ENCODE results near the gene RSBN1L.

The RSBN1L gene

DNA sequence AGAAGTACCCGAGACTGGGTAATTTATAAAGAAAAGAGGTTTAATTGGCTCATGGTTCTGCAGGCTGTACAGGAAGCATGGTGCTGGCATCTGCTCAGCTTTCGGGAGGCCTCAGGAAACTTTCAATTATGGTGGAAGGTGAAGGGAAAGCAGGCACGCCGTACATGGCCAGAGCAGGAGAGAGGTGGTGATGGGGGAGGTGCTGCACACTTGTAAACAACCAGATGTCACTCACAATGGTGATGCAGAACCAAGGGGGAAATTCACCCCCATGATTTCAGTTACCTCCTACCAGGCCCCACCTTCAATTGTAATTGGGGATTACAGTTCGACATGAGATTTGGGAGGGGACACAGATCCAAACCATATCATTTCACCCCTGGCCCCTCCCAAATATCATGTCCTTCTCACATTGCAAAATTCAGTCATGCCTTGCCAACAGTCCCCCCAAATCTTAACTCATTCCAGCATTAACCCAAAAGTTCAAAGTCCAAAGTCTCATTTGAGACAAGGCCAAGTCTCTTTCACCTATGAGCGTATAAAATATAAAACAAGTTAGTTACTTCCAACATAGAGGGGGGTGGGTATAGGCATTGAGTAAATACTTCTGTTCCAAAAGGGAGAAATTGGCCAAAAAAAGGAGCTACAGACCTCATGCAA, 50.0 kb downstream of the RSBN1L start:
- Histone ChIP-seq H3K9ac (ENCODE audit: low read depth, low read length, poor library complexity) (no peak overlapping the region), H2AFZ (ENCODE audit: low read length) (no peak overlapping the region), H3K14ac (ENCODE audit: low read length) (no peak overlapping the region), H3K4me1 (ENCODE audit: control insufficient read depth in 2 of 2, insufficient read depth in 1 of 2, low read depth in 1 of 2, low read length in 2 of 2) (no peaks in the 10 kb centered on the region), H3K9me3 (replicated peaks in 1 of 2; ENCODE audit: control insufficient read depth in 2 of 2, insufficient read depth in 1 of 2, low read depth in 1 of 2, low read length in 2 of 2) (no peaks in the 10 kb centered on the region), H2BK15ac (ENCODE audit: low read length) (no peak overlapping the region), H2AK5ac (ENCODE audit: low read depth, low read length) (no peak overlapping the region), H4K91ac (ENCODE audit: low read depth, low read length, poor library complexity) (no peak overlapping the region), H2BK12ac (ENCODE audit: low read length) (no peak overlapping the region), H3K4me3 (ENCODE audit: low read length in 2 of 2) (no peak overlapping the region), H2BK120ac (ENCODE audit: low read depth, low read length) (no peak overlapping the region), H3K4me2 (ENCODE audit: insufficient read depth, low read length, poor library complexity, severe bottlenecking) (no peak overlapping the region), H3K36me3 (replicated peaks in 1 of 2; ENCODE audit: control insufficient read depth in 2 of 2, insufficient read depth in 2 of 2, low read length in 2 of 2) (peaks cover 0 to 35% of the 10 kb centered on the region in 2 donors), H3K27me3 (ENCODE audit: control insufficient read depth in 3 of 3, insufficient read depth in 3 of 3, low read depth in 1 of 3, low read length in 3 of 3) (no peaks in the 10 kb centered on the region), H2BK5ac (ENCODE audit: low read length) (no peak overlapping the region), H4K8ac (ENCODE audit: low read depth, low read length) (no peak overlapping the region), H3K4ac (ENCODE audit: low read length) (no peak overlapping the region), H3K18ac (ENCODE audit: low read length) (no peak overlapping the region), H3K79me1 (ENCODE audit: low read depth, low read length) (peaks cover 2% of the 10 kb centered on the region), H3K23ac (ENCODE audit: low read depth, low read length, poor library complexity) (no peak overlapping the region), H3K27ac (replicated peaks; ENCODE audit: low read length) (no peak overlapping the region)
- WGBS, 2 donors (ENCODE audit: extremely low coverage in 2 of 2, insufficient read length in 2 of 2, insufficient replicate concordance in 1 of 2) = no CpG with 5 or more reads among the region's 6 CpGs
- no peak for DNase-seq (ENCODE audit: low spot score)

DNA sequence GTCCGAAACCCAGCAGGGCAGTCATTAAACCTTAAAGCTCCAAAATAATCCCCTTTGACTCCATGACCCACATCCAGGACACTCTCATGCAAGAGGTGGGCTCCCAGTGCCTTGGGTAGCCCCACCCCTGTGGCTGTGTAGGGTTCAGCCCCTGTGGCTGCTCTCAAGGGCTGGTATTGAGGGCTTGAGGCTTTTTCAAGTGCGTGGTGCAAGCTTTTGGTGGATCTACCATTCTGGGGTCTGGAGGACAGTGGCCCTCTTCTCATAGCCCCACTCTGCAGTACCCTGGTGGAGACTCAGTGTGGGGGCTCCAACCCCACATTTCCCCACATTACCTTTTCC, 50.5 kb downstream of the RSBN1L start:
- no peak overlapping the region for H3K18ac ChIP-seq (ENCODE audit: low read length)
- no peak overlapping the region for H3K4me2 ChIP-seq (ENCODE audit: insufficient read depth, low read length, poor library complexity, severe bottlenecking)
- H2AFZ ChIP-seq (ENCODE audit: low read length) = no peak overlapping the region
- H3K9me3 ChIP-seq (replicated peaks in 1 of 2; ENCODE audit: control insufficient read depth in 2 of 2, insufficient read depth in 1 of 2, low read depth in 1 of 2, low read length in 2 of 2) = no peaks in the 10 kb centered on the region
- H2AK5ac ChIP-seq (ENCODE audit: low read depth, low read length) = no peak overlapping the region
- H4K91ac ChIP-seq (ENCODE audit: low read depth, low read length, poor library complexity) = no peak overlapping the region
- H3K36me3 ChIP-seq (replicated peaks in 1 of 2; ENCODE audit: control insufficient read depth in 2 of 2, insufficient read depth in 2 of 2, low read length in 2 of 2) = peaks cover 0 to 40% of the 10 kb centered on the region in 2 donors
- H3K4me1 ChIP-seq (ENCODE audit: control insufficient read depth in 2 of 2, insufficient read depth in 1 of 2, low read depth in 1 of 2, low read length in 2 of 2) = no peaks in the 10 kb centered on the region
- H3K4ac ChIP-seq (ENCODE audit: low read length) = no peak overlapping the region
- no peak overlapping the region for H3K23ac ChIP-seq (ENCODE audit: low read depth, low read length, poor library complexity)
- H2BK120ac ChIP-seq (ENCODE audit: low read depth, low read length) = no peak overlapping the region
- no peak overlapping the region for H3K14ac ChIP-seq (ENCODE audit: low read length)
- H3K27me3 ChIP-seq (ENCODE audit: control insufficient read depth in 3 of 3, insufficient read depth in 3 of 3, low read depth in 1 of 3, low read length in 3 of 3) = no peaks in the 10 kb centered on the region
- no peak overlapping the region for H4K8ac ChIP-seq (ENCODE audit: low read depth, low read length)
- H3K79me1 ChIP-seq (ENCODE audit: low read depth, low read length) = peaks cover 2% of the 10 kb centered on the region
- H2BK12ac ChIP-seq (ENCODE audit: low read length) = no peak overlapping the region
- H2BK15ac ChIP-seq (ENCODE audit: low read length) = no peak overlapping the region
- H3K27ac ChIP-seq (replicated peaks; ENCODE audit: low read length) = no peak overlapping the region
- no peak for DNase-seq (ENCODE audit: low spot score)
- H3K9ac ChIP-seq (ENCODE audit: low read depth, low read length, poor library complexity) = no peak overlapping the region
- no peak overlapping the region for H3K4me3 ChIP-seq (ENCODE audit: low read length in 2 of 2)
- no peak overlapping the region for H2BK5ac ChIP-seq (ENCODE audit: low read length)
- WGBS, 2 donors (ENCODE audit: extremely low coverage in 2 of 2, insufficient read length in 2 of 2, insufficient replicate concordance in 1 of 2) = no CpG with 5 or more reads among the region's 2 CpGs

DNA sequence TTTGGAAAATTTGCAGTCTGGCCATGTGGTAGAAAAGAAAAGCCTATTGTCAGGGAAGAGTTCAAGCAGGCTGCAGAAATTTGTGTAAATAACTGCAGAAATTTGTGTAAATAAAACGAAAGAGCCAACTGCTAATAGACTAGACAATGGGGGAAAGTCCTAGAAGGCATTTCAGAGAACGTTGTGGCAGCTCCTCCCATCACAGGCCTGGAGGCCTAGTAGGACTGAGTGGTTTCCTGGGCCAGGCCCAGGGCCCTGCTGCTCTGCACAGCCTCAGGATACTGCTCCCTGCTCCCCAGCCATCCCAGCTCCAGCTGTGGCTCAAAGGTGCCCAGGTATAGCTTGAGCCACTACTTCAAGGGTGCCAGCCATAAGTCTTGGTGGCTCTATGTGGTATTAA, 50.9 kb downstream of the RSBN1L start:
- Histone ChIP-seq H3K27ac (replicated peaks; ENCODE audit: low read length) (no peak overlapping the region), H3K79me1 (ENCODE audit: low read depth, low read length) (peaks cover 2% of the 10 kb centered on the region), H2BK120ac (ENCODE audit: low read depth, low read length) (no peak overlapping the region)

DNA sequence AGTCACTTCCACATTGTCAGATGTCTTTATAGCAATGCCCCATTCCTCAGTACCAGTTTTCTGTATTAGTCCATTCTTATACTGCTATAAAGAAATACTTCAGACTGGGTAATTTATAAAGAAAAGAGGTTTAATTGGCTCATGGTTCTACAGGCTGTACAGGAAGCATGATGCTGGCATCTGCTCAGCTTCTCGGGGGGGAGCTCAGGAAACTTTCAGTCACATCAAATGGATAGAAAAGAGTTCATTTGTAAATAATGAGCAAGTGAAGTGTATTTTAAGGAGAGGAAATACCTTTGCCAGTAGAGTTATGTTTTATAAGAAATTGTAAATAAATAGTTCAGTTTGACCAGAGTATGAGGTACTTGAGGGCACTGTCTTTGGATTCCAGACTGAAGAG, 51.5 kb downstream of the RSBN1L start:
- peaks cover 0 to 43% of the 10 kb centered on the region in 2 donors for H3K36me3 ChIP-seq (replicated peaks in 1 of 2; ENCODE audit: control insufficient read depth in 2 of 2, insufficient read depth in 2 of 2, low read length in 2 of 2)
- H2AFZ ChIP-seq (ENCODE audit: low read length) = no peak overlapping the region
- H3K14ac ChIP-seq (ENCODE audit: low read length) = no peak overlapping the region
- H3K18ac ChIP-seq (ENCODE audit: low read length) = no peak overlapping the region
- DNase-seq (ENCODE audit: low spot score) = no peak
- H3K23ac ChIP-seq (ENCODE audit: low read depth, low read length, poor library complexity) = no peak overlapping the region
- H3K9me3 ChIP-seq (replicated peaks in 1 of 2; ENCODE audit: control insufficient read depth in 2 of 2, insufficient read depth in 1 of 2, low read depth in 1 of 2, low read length in 2 of 2) = no peaks in the 10 kb centered on the region
- no peak overlapping the region for H3K9ac ChIP-seq (ENCODE audit: low read depth, low read length, poor library complexity)
- H3K4me3 ChIP-seq (ENCODE audit: low read length in 2 of 2) = no peak overlapping the region
- H2BK120ac ChIP-seq (ENCODE audit: low read depth, low read length) = no peak overlapping the region
- no CpG with 5 or more reads among the region's 1 CpG for WGBS, 2 donors (ENCODE audit: extremely low coverage in 2 of 2, insufficient read length in 2 of 2, insufficient replicate concordance in 1 of 2)
- no peak overlapping the region for H2AK5ac ChIP-seq (ENCODE audit: low read depth, low read length)
- no peak overlapping the region for H4K8ac ChIP-seq (ENCODE audit: low read depth, low read length)
- peaks cover 2% of the 10 kb centered on the region for H3K79me1 ChIP-seq (ENCODE audit: low read depth, low read length)
- H3K27ac ChIP-seq (replicated peaks; ENCODE audit: low read length) = no peak overlapping the region
- no peaks in the 10 kb centered on the region for H3K27me3 ChIP-seq (ENCODE audit: control insufficient read depth in 3 of 3, insufficient read depth in 3 of 3, low read depth in 1 of 3, low read length in 3 of 3)
- no peak overlapping the region for H2BK5ac ChIP-seq (ENCODE audit: low read length)
- H3K4ac ChIP-seq (ENCODE audit: low read length) = no peak overlapping the region
- H4K91ac ChIP-seq (ENCODE audit: low read depth, low read length, poor library complexity) = no peak overlapping the region
- no peak overlapping the region for H2BK15ac ChIP-seq (ENCODE audit: low read length)
- H3K4me1 ChIP-seq (ENCODE audit: control insufficient read depth in 2 of 2, insufficient read depth in 1 of 2, low read depth in 1 of 2, low read length in 2 of 2) = no peaks in the 10 kb centered on the region
- H3K4me2 ChIP-seq (ENCODE audit: insufficient read depth, low read length, poor library complexity, severe bottlenecking) = no peak overlapping the region
- no peak overlapping the region for H2BK12ac ChIP-seq (ENCODE audit: low read length)

More for the DNA sequence above, 50.9 kb downstream of the RSBN1L start:
- H2AK5ac ChIP-seq (ENCODE audit: low read depth, low read length) = no peak overlapping the region
- H2BK12ac ChIP-seq (ENCODE audit: low read length) = no peak overlapping the region
- no peak overlapping the region for H3K14ac ChIP-seq (ENCODE audit: low read length)
- no peak overlapping the region for H2BK5ac ChIP-seq (ENCODE audit: low read length)
- H3K4me3 ChIP-seq (ENCODE audit: low read length in 2 of 2) = no peak overlapping the region
- H3K18ac ChIP-seq (ENCODE audit: low read length) = no peak overlapping the region
- H3K27me3 ChIP-seq (ENCODE audit: control insufficient read depth in 3 of 3, insufficient read depth in 3 of 3, low read depth in 1 of 3, low read length in 3 of 3) = no peaks in the 10 kb centered on the region
- no peak overlapping the region for H3K4ac ChIP-seq (ENCODE audit: low read length)
- no peaks in the 10 kb centered on the region for H3K4me1 ChIP-seq (ENCODE audit: control insufficient read depth in 2 of 2, insufficient read depth in 1 of 2, low read depth in 1 of 2, low read length in 2 of 2)
- no peak overlapping the region for H4K91ac ChIP-seq (ENCODE audit: low read depth, low read length, poor library complexity)
- H3K4me2 ChIP-seq (ENCODE audit: insufficient read depth, low read length, poor library complexity, severe bottlenecking) = no peak overlapping the region
- DNase-seq (ENCODE audit: low spot score) = no peak
- no peak overlapping the region for H4K8ac ChIP-seq (ENCODE audit: low read depth, low read length)
- H3K9ac ChIP-seq (ENCODE audit: low read depth, low read length, poor library complexity) = no peak overlapping the region
- H3K9me3 ChIP-seq (replicated peaks in 1 of 2; ENCODE audit: control insufficient read depth in 2 of 2, insufficient read depth in 1 of 2, low read depth in 1 of 2, low read length in 2 of 2) = no peaks in the 10 kb centered on the region
- H3K23ac ChIP-seq (ENCODE audit: low read depth, low read length, poor library complexity) = peak overlapping the region; percentile 8
- H3K36me3 ChIP-seq (replicated peaks in 1 of 2; ENCODE audit: control insufficient read depth in 2 of 2, insufficient read depth in 2 of 2, low read length in 2 of 2) = peaks cover 0 to 43% of the 10 kb centered on the region in 2 donors
- H2AFZ ChIP-seq (ENCODE audit: low read length) = no peak overlapping the region
- H2BK15ac ChIP-seq (ENCODE audit: low read length) = no peak overlapping the region
- WGBS, 2 donors (ENCODE audit: extremely low coverage in 2 of 2, insufficient read length in 2 of 2, insufficient replicate concordance in 1 of 2) = no CpG with 5 or more reads among the region's 2 CpGs

Data from neuronal stem cell (in vitro differentiated cells).